ENCODE data around the gene KRTAP10-4.
"Not testable (repeated sequence)": the region's sequence is repeated elsewhere in the genome, so short reads cannot be mapped to it uniquely, and the experiment has no call there.

The KRTAP10-4 gene

DNA sequence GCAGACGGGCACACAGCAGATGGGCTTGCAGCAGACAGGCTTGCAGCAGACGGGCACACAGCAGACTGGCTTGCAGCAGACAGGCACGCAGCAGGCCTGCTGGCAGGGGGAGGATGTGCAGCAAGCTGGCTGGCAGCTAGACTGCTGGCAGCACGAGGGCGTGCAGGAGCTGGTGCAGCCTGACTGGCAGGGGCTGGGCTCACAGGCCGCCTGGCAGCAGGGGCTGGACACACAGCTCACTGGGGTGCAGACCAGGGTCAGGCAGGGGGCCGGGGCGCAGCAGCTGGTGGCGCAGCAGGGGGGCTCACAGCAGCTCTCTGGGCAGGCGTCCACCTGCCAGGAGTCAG lies 15.2 kb upstream of the KRTAP10-4 start:
- DNase-seq, result not testable (repeated sequence)

GRCh38 chr21:44558695-44559094 lies 14.8 kb upstream of the KRTAP10-4 start, which contains the start of gene KRTAP10-3:
Gene KRTAP10-3, minus strand, starts transcription at chr21:44558795. Its CDS starts 80 bp downstream, at chr21:44558715.
- no peak for DNase-seq

DNA sequence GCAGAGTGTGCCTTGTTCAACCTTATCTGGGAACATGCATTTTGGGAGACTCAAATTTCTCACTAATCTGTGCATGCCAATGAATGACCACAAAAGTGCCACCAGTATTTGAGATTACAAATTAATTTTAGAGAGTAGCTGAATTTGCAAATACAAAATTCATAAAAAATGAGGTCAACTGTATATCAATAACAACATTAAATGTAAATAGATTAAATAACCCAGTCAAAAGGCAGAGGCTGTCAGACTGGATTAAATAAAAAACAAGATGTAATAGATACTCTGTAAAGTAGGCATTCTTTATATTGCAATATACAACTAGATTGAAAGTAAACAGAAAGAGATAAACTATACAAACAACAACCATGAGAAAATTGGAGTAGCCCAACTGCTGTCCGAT lies 9.4 kb upstream of the KRTAP10-4 start:
- DNase-seq, result no peak

DNA sequence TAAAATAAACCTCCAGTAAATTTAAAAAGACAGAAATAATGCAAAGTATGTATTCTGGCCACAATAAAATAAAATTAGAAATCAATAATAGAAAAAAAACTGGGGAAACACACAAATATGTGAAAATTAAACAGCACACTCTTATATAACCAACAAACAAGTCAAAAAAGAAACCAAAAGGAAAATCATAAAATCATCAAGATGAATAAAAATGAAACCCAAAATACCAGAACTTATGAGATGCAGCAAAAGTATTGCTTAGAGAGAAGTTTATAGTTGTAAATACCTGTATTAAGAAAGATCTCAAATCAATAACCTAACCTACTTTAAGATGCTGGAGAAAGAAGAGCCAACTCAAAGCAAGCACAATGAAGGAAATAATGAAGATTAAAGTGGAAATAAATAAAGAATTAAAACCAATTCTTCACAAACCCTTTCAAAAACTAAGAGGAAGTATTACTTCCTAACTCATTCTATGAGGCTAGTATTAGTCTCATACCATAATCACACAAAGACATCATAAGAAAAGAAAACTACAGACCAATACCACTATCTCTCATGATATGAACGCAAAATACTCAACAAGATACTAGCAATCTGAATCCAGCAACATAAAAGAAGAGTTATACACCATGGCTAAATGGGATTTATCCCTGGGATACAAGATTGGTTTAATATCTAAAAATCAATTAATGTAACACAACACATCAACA lies 8.5 kb upstream of the KRTAP10-4 start:
- no peak for DNase-seq

DNA sequence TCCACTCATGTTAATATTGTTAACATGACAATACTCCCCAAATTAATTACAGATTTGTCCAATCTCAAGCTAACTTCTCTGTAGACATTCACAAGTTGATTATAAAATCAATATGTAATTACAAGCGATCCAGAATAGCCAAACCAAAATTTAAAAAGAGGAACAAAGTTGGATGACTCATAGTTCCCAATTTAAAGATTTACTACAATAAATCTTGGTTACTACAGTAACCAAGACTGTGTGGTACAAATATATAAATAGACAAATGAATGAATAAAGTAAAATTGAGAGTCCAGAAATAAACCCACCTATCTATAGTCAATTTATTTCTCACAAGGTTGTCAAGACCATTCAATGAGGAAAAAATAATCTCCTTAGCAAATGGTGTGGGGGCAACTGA lies 7.1 kb upstream of the KRTAP10-4 start:
- DNase-seq, result no peak

DNA sequence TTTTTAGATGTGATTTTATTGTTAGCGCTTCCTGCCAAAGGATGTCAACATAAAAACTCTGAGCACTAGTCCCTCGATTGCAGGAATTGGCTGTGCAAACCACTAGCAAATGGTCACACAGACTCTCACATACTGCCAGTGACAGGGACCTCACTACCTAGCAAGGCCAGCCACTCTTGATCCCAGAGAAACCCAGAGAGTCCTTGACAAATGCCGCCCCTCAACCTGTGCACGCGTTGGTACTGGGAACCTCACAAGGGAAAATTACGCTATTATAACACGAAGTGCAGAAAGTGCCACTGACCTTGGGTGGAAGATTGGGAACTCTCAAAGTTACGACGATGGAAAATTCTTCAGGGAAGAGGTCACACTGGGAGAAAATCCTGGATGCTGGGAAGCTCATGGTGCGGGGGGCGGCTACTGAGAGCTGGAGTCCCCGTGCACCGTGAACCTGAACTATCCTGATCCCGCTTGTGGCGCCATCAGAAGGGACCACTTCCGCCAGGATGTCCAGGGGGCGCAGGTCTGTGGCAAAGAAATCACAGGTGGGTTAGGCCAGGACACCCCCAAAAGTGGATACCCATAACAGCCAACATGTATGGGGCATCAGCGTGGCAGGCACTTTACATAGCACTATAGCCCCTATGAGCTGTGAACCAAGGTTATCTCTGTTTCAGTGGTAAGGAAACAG lies 5.9 kb upstream of the KRTAP10-4 start:
- DNase-seq, result no peak

- DNase-seq, result no peak
Measured at GRCh38 chr21:44568261-44568660, 5.3 kb upstream of the KRTAP10-4 start.

- DNase-seq, result no peak
Measured at GRCh38 chr21:44568667-44569556, 4.6 kb upstream of the KRTAP10-4 start.

- no peak for DNase-seq
Measured at GRCh38 chr21:44569861-44570517, 3.5 kb upstream of the KRTAP10-4 start.

DNA sequence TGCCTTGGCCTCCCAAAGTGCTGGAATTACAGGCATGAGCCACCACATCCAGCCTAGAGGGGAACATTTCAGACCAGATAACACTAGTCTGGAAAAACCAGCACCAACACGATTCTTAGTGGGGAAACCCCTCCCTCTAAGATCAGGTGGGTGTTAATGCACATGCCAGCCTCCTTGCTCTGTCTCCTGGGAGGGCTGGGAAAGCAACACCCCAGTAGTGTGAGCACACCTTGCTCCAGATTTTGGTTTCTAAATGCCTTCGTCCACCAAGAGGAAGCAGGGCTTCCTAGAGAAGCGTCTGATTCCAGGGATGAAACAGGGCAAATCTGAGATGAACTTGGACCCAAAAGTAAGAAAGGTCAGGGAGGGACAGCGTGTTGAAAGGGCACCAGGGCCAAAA lies 2.2 kb upstream of the KRTAP10-4 start:
- no peak for DNase-seq

DNA sequence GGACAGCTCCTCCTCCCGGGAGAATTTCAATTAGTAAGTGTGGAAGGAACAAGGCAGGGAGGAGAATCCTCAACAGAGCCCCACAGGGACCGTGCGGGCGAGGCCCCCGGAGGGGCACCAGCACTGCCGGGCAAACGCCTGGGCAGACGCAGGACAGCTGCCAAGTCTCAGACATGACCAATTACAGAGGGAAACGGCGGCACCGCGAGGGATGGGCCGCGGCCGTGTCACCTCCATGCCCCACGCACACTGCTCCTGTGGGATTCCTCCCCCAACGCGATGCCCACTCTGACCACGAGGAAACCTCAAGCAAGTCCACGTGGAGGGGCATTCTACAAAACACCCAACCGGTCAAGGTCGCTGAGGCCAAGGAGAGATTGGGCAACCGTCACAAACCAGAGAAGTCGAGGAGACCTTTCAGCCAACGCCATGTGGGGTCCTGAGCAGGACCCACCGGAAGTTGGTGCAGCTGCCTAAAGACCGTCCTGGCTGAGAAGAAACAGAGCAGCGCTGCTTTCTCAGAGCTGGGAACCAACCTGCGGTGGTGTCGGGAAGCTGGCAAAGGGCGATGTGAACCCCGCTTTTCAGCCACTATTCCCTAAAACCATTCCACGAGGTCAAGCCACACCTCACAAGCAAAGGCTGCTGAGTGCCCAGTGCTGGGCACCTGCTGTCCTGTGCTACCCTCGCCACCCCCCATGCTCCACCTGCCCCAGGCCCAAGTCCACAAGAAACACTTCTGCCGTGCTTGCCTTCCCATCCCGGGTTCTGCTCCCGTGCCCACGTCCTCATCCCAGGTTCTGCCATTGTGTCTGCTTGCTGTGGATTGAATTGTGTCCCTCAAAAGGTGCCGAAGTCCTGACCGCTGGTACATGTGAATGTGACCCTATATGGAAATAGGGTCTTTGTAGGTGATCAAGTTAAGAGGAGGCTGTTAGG lies 1.4 kb upstream of the KRTAP10-4 start:
- no peak for DNase-seq

DNA sequence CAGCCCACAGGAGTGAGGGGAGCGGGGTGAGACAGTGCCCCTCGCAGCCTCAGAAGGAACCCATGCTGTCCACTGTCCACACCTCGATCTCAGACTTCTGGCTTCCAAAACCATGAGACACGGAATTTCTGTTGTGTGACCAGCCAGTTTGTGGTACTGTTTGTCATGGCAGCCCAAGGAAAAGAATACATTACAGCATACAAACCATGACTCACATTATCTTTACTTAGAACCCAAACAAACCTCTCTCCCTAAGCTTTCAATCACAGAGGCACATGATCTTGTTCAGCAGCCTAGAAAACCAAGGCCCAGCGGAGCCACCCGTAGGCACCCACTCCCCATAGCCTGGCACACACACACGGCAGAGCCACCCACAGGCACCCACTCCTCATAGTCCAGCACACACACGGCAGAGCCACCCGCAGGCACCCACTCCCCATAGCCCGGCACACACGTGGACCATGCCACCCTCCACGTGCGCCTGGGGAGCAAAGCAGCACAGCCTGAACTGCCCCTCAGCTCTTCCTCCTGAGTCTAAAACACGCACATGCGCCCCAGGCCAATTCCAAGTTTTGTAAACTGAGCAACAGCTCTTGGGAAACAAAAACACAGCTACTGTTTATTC lies 458 bp upstream of the KRTAP10-4 start:
- no peak for DNase-seq

- no peak for DNase-seq
Measured at GRCh38 chr21:44574457-44575306, 1.2 kb downstream of the KRTAP10-4 start.

- no peak for DNase-seq
Measured at GRCh38 chr21:44575307-44576024, 1.9 kb downstream of the KRTAP10-4 start.

- DNase-seq, result no peak
Measured at GRCh38 chr21:44576025-44576420, 2.5 kb downstream of the KRTAP10-4 start.

DNA sequence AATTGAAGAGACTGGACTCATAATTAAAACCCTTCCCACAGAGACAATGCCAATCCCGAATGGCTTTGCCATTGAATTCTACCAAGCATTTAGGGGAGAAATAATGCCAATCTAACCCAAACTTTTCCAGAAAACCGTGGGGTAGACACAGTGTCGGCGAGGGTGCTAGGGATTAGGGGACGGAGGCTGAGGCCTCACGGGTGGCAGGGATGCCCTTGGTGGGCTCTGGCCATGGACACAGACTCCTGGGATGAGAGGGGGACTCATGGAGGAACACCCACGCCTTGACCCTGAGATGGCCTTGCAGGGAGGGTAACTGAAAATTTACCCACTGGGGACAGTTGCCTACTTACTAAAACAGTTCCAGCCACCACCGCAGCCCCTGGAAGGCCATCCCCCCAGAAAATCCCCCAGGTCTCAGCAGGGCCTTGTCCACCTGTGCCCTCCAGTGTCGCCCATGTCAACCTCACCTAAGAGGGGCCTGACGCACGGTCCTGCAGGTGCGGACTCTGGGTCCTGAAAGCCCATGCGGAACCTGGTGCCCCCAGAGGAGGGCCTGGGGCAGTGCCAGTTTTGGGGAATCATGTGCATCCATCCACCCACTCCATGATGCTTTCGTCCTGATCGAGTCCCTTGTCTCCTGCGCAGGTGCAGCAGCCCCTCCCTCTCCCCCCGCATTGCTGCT lies 5.0 kb downstream of the KRTAP10-4 start:
- DNase-seq, result no peak

DNA sequence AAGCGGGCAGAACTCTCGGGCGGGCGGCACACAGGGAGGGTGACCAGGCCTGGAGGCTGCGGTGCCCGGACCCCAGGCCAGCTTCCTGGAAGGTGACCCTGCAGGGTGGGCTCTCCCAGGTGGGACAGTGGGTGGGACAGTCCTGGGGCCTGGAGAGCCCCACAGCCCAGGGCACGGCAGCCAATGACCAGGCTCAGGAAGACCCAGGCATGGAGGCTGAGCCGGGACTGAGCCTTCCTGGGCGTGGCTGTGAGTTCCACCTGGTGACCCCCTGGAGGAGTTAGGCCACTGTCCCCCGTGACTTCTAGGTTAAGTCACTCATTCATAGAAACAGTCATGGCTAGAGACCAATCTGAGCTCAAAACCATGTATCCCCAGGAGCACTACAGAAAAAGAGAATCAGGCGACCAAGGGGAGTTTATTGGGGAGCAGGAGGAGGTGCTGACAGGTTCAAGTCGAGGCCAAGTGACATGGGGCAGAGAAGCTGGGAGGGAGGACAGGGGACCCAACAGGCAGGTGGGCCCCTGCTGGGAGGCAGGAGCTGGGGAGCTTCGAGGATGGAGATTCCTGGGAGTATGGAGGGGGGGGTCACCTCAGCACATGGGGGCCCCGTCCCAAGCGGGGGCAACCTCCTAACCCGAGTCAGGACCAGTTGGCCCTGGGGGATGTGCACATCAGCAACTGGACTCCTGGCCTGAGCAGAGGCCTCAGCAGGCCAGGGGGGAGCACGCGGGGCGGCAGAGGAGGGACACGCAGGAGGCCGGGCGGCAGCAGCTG lies 5.7 kb downstream of the KRTAP10-4 start:
- no peak for DNase-seq

DNA sequence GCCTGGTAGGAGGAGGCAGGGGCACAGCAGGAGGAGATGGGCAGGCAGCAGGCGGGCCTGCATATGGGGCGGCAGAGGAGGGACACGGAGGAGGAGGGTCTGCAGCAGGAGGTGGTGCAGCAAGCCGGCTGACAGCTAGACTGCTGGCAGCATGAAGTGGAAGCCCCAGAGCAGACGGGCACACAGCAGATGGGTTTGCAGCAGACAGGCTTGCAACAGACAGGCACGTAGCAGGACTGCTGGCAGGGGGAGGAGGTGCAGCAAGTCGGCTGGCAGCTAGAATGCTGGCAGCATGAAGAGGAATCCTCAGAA lies 6.3 kb downstream of the KRTAP10-4 start:
- DNase-seq, result no peak

Measured in CD4-positive, alpha-beta T cell treated with Interleukin-17A for 4 hours (primary cell).